GM12878 (cell line): Measurements from ENCODE around the gene SPAG17.

ENCODE experiments used
- BCL11A ChIP-seq: IDR thresholded peaks from 2 replicates; pipeline ENCODE4 v1.6.1; 2011; ENCODE audit warnings: low read depth, low read length
- CTCF ChIP-seq, 3 experiments: IDR thresholded peaks in 2 of 3; conservative IDR thresholded peaks in 1 of 3; 2 replicates each; pipeline ENCODE4 v1.5.1; 2011; ENCODE audit warnings: low read depth in 3 of 3, low read length in 3 of 3, mild to moderate bottlenecking in 3 of 3, control low read depth in 2 of 3, moderate library complexity in 2 of 3, inconsistent platforms in 1 of 3, mixed read lengths in 1 of 3; ENCODE audit not compliant: control insufficient read depth in 2 of 3, insufficient read depth in 1 of 3; ENCODE audit errors: extremely low read depth in 1 of 3
- ELK1 ChIP-seq: IDR thresholded peaks from 2 replicates; pipeline ENCODE4 v1.6.1; 2012; ENCODE audit warnings: low read depth, low read length, improper control_type of control experiment
- FOS ChIP-seq: IDR thresholded peaks from 3 replicates; pipeline ENCODE4 v1.6.1; 2011; ENCODE audit warnings: borderline replicate concordance; ENCODE audit not compliant: insufficient read length; ENCODE audit errors: extremely low read depth
- GABPA ChIP-seq: IDR thresholded peaks from 2 replicates; pipeline ENCODE4 v1.6.1; 2014; ENCODE audit warnings: antibody characterized with exemption, low read depth, mild to moderate bottlenecking, inconsistent platforms
- JUND ChIP-seq: IDR thresholded peaks from 2 replicates; pipeline ENCODE4 v1.6.1; 2012; ENCODE audit warnings: low read depth, mild to moderate bottlenecking, low read length, improper control_type of control experiment, moderate library complexity
- MYC ChIP-seq: IDR thresholded peaks from 2 replicates; pipeline ENCODE4 v1.6.1; 2011; ENCODE audit warnings: mild to moderate bottlenecking, low read length, moderate library complexity, inconsistent platforms; ENCODE audit not compliant: insufficient read depth, insufficient replicate concordance, insufficient read length, severe bottlenecking
- POLR2A ChIP-seq: IDR thresholded peaks from 2 replicates; pipeline ENCODE4 v1.6.1; 2011; ENCODE audit warnings: low read depth, mild to moderate bottlenecking, low read length
- RAD21 ChIP-seq: IDR thresholded peaks from 2 replicates; pipeline ENCODE4 v1.6.1; 2011; ENCODE audit warnings: mild to moderate bottlenecking, low read depth, low read length, moderate library complexity; ENCODE audit not compliant: insufficient read depth
- RFX5 ChIP-seq: IDR thresholded peaks from 2 replicates; pipeline ENCODE4 v1.6.1; 2011; ENCODE audit warnings: low read depth, low read length, improper control_type of control experiment
- SP1 ChIP-seq: IDR thresholded peaks from one replicate; pipeline ENCODE4 v1.6.1; 2011; ENCODE audit warnings: low read depth, low read length
- TAF1 ChIP-seq: IDR thresholded peaks from 2 replicates; pipeline ENCODE4 v1.6.1; 2011; ENCODE audit warnings: mild to moderate bottlenecking, low read depth, low read length, borderline replicate concordance
- YY1 ChIP-seq: IDR thresholded peaks from 2 replicates; pipeline ENCODE4 v1.6.1; 2011; ENCODE audit warnings: low read depth, mild to moderate bottlenecking, low read length
- ZBTB33 ChIP-seq: fragments of 450-650 bp; IDR thresholded peaks from 2 replicates; pipeline ENCODE4 v1.6.1; 2017; ENCODE audit warnings: mild to moderate bottlenecking

GRCh38 chr1:118210051-118210722 lies 25.2 kb upstream of the SPAG17 start:
- TF ChIP-seq RFX5 (no peak), YY1 (no peak), CTCF (IDR thresholded peaks at IDR 0.05 in 2 of 3, conservative IDR thresholded peaks at IDR 0.05 in 1 of 3; ENCODE audit: control insufficient read depth in 2 of 3, extremely low read depth in 1 of 3, insufficient read depth in 1 of 3, low read depth in 3 of 3, low read length in 3 of 3) (no peak), JUND (no peak), POLR2A (no peak), FOS (no peak), BCL11A (no peak), RAD21 (no peak), ELK1 (no peak), ZBTB33 (no peak), GABPA (no peak), MYC (no peak), TAF1 (no peak), SP1 (no peak)
